GM06990 (cell line): Measurements from ENCODE around the gene TMEM121.
"Not testable (repeated sequence)": the region's sequence is repeated elsewhere in the genome, so short reads cannot be mapped to it uniquely, and the experiment has no call there.

Experiments
- DNase-seq: peaks from one replicate; pipeline ENCODE4 v3.0.0-alpha.2; 2011; ENCODE audit not compliant: insufficient read length; ENCODE audit errors: extremely low read depth
- H3K27me3 ChIP-seq: replicated peaks from 2 replicates; pipeline ENCODE4 v1.6.0; 2011; ENCODE audit warnings: low read length; ENCODE audit not compliant: control insufficient read depth, insufficient read depth
- H3K36me3 ChIP-seq: 2 replicates; pipeline ENCODE4 v1.5.1; 2011; ENCODE audit warnings: low read length; ENCODE audit not compliant: control insufficient read depth, insufficient read depth
- H3K4me3 ChIP-seq: replicated peaks from 2 replicates; pipeline ENCODE4 v1.5.1; 2011; ENCODE audit warnings: low read depth, mild to moderate bottlenecking, control low read depth, low read length
- CTCF ChIP-seq: IDR thresholded peaks from 2 replicates; pipeline ENCODE4 v1.5.1; 2011; ENCODE audit warnings: low read length, control low read depth, mild to moderate bottlenecking, inconsistent platforms; ENCODE audit not compliant: insufficient read depth, poor library complexity, severe bottlenecking

Gene TMEM121

GRCh38 chr14:105547741-105548169 is 21.4 kb downstream of the TMEM121 start:
- DNase-seq, result no peak
- TF ChIP-seq CTCF, result no peak
- Histone ChIP-seq H3K27me3 (no peaks in the 10 kb centered on the region), H3K4me3 (no peak overlapping the region), H3K36me3 (no peaks in the 10 kb centered on the region)

GRCh38 chr14:105549481-105549880 is 23.1 kb downstream of the TMEM121 start:
- H3K4me3 ChIP-seq, result no peak overlapping the region
- no peaks in the 10 kb centered on the region for H3K27me3 ChIP-seq
- TF ChIP-seq CTCF, result no peak
- H3K36me3 ChIP-seq, result no peaks in the 10 kb centered on the region
- DNase-seq, result no peak

GRCh38 chr14:105554022-105554421 is 27.6 kb downstream of the TMEM121 start:
- no peak overlapping the region for H3K4me3 ChIP-seq
- no peaks in the 10 kb centered on the region for H3K36me3 ChIP-seq
- no peaks in the 10 kb centered on the region for H3K27me3 ChIP-seq
- DNase-seq, result no peak
- no peak for TF ChIP-seq CTCF

GRCh38 chr14:105554523-105554922 is 28.1 kb downstream of the TMEM121 start:
- H3K27me3 ChIP-seq, result no peaks in the 10 kb centered on the region
- DNase-seq, result no peak
- H3K4me3 ChIP-seq, result no peak overlapping the region
- no peak for TF ChIP-seq CTCF
- no peaks in the 10 kb centered on the region for H3K36me3 ChIP-seq

GRCh38 chr14:105557671-105558070 is 31.3 kb downstream of the TMEM121 start:
- DNase-seq, H3K36me3 ChIP-seq, H3K27me3 ChIP-seq, H3K4me3 ChIP-seq: not testable (repeated sequence)

- peak overlapping the region; percentile 20 for H3K4me3 ChIP-seq
Observed at GRCh38 chr14:105558449-105559154, 32.2 kb downstream of the TMEM121 start.

GRCh38 chr14:105559384-105560047 is 33.1 kb downstream of the TMEM121 start:
- not testable (repeated sequence) for H3K36me3 ChIP-seq, H3K27me3 ChIP-seq, DNase-seq
- H3K4me3 ChIP-seq, result peak overlapping the region; percentile 47

More at GRCh38 chr14:105558449-105559154, 32.2 kb downstream of the TMEM121 start:
- TF ChIP-seq CTCF, result peak; percentile 29
- not testable (repeated sequence) for H3K36me3 ChIP-seq, H3K27me3 ChIP-seq
- DNase-seq, result peak; percentile 71

- H3K4me3 ChIP-seq, H3K27me3 ChIP-seq, H3K36me3 ChIP-seq, DNase-seq: not testable (repeated sequence)
Observed at GRCh38 chr14:105560048-105560669, 33.8 kb downstream of the TMEM121 start.
